A549 (cell line): ENCODE measurements around the gene NLRP1. TPM values are rescaled to one million over a fixed set of nuclear protein-coding genes. Genes with fewer than 3 reads are reported as not detected.
A peak's percentile ranks its signal among the peaks of the same experiment; 100 is the strongest.

Source experiments
- ATAC-seq, 2 experiments: fragments of 200-7000 bp in 1 of 2; fragments of >200 bp in 1 of 2; cut with Nextera tagmentation in 1 of 2; cut with Tn5 transposase in 1 of 2; 3 replicates each; pipeline versions ENCODE4 v1.8.0 to v1.9.1; 2018 to 2020; ENCODE audit warnings: mild to moderate bottlenecking in 1 of 2, moderate library complexity in 1 of 2
- CTCF ChIA-PET: fragments of 300-600 bp; sonication (Branson Sonifier 250); formaldehyde crosslinking; extraction: SDS; loops from one replicate; lab custom pipeline; 2021; ENCODE audit warnings: antibody characterized with exemption, inconsistent platforms; lab: Yijun Ruan, JAX
- POLR2A ChIA-PET: fragments of 350-600 bp; formaldehyde crosslinking; extraction: SDS; loops from one replicate; lab custom pipeline; 2021; ENCODE audit warnings: antibody characterized with exemption, inconsistent platforms; lab: Yijun Ruan, JAX
- DNase-seq, 2 experiments: peaks; one replicate each; pipeline versions ENCODE4 v3.0.0 to v3.0.0-alpha.2; 2011 to 2016; ENCODE audit warnings: low read depth in 1 of 2, low spot score in 1 of 2
- FAIRE-seq: peaks from 2 replicates; lab custom pipeline; 2011; peaks lifted over from hg19 to GRCh38; lab: Jason Lieb, UNC
- H3K27ac ChIP-seq, 2 experiments: fragments of >200 bp; sonication (Bioruptor Twin); formaldehyde crosslinking; 3 replicates each; pipeline ENCODE4 v1.5.1; 2016 to 2017
- H3K4me1 ChIP-seq: fragments of >200 bp; sonication (Bioruptor Twin); formaldehyde crosslinking; 3 replicates; pipeline ENCODE4 v1.6.1; 2016
- H3K4me2 ChIP-seq: fragments of >200 bp; sonication (Bioruptor Twin); formaldehyde crosslinking; 3 replicates; pipeline ENCODE4 v1.6.1; 2016
- H3K4me3 ChIP-seq: fragments of >200 bp; sonication (Bioruptor Twin); formaldehyde crosslinking; 3 replicates; pipeline ENCODE4 v1.5.1; 2016
- H3K9me3 ChIP-seq: fragments of >200 bp; sonication (Bioruptor Twin); formaldehyde crosslinking; 3 replicates; pipeline ENCODE4 v1.6.1; 2016
- BHLHE40 ChIP-seq: IDR thresholded peaks from 2 replicates; pipeline ENCODE4 v1.6.1; 2012; ENCODE audit warnings: low read depth, low read length, inconsistent platforms
- CHD4 ChIP-seq: fragments of 200-600 bp; sonication (generic); IDR thresholded peaks from 2 replicates; pipeline ENCODE4 v1.6.1; 2016; ENCODE audit warnings: antibody characterized with exemption, mild to moderate bottlenecking, borderline replicate concordance
- E2F6 ChIP-seq: IDR thresholded peaks from 2 replicates; pipeline ENCODE4 v1.6.1; 2012; ENCODE audit warnings: low read depth, borderline replicate concordance
- EHF ChIP-seq: fragments of 250-450 bp; sonication (Bioruptor Pico); IDR thresholded peaks from 2 replicates; pipeline ENCODE4 v1.5.0; 2020; ENCODE audit warnings: mild to moderate bottlenecking
- EHMT2 ChIP-seq: fragments of 200-600 bp; sonication (generic); IDR thresholded peaks from 2 replicates; pipeline ENCODE4 v1.6.1; 2016; ENCODE audit warnings: antibody characterized with exemption, low read depth, mild to moderate bottlenecking, moderate library complexity
- ELK1 ChIP-seq: fragments of 150-350 bp; IDR thresholded peaks from 2 replicates; pipeline ENCODE4 v1.6.1; 2014; ENCODE audit warnings: low read depth, mild to moderate bottlenecking, low read length
- EP300 ChIP-seq, 2 experiments: fragments of >200 bp; sonication (Bioruptor Twin); formaldehyde crosslinking; IDR thresholded peaks; 2 replicates in 1 of 2; 3 replicates in 1 of 2; pipeline ENCODE4 v1.6.1; 2016 to 2017
- FOSB ChIP-seq: fragments of 250-450 bp; sonication (Bioruptor Pico); IDR thresholded peaks from 2 replicates; pipeline ENCODE4 v1.5.0; 2020; ENCODE audit warnings: mild to moderate bottlenecking, moderate library complexity
- GATA3 ChIP-seq: IDR thresholded peaks from 2 replicates; pipeline ENCODE4 v1.6.1; 2012; ENCODE audit warnings: borderline replicate concordance
- HDAC2 ChIP-seq: fragments of 200-600 bp; sonication (generic); IDR thresholded peaks from 2 replicates; pipeline ENCODE4 v1.6.1; 2016
- HOXA7 ChIP-seq: fragments of 250-450 bp; sonication (Bioruptor Pico); IDR thresholded peaks from 2 replicates; pipeline ENCODE4 v1.5.0; 2020; ENCODE audit warnings: mild to moderate bottlenecking, moderate library complexity
- JUNB ChIP-seq: fragments of >200 bp; sonication (Bioruptor Twin); formaldehyde crosslinking; IDR thresholded peaks from 2 replicates; pipeline ENCODE4 v1.6.1; 2016
- MAFK ChIP-seq: fragments of 450-650 bp; IDR thresholded peaks from 2 replicates; pipeline ENCODE4 v1.6.1; 2014; ENCODE audit not compliant: partially characterized antibody
- MAZ ChIP-seq: fragments of 150-350 bp; IDR thresholded peaks from 2 replicates; pipeline ENCODE4 v1.6.1; 2014; ENCODE audit warnings: antibody characterized with exemption, low read depth, low read length, borderline replicate concordance
- MYC ChIP-seq: IDR thresholded peaks from 2 replicates; pipeline ENCODE4 v1.6.1; 2012; ENCODE audit warnings: mild to moderate bottlenecking, inconsistent platforms, low read length, improper control_type of control experiment, borderline replicate concordance
- RAD21 ChIP-seq, 2 experiments: fragments of >200 bp in 1 of 2; sonication (Bioruptor Twin) in 1 of 2; formaldehyde crosslinking in 1 of 2; IDR thresholded peaks in 1 of 2; conservative IDR thresholded peaks in 1 of 2; 2 replicates in 1 of 2; 3 replicates in 1 of 2; pipeline ENCODE4 v1.6.1; 2012 to 2018; ENCODE audit warnings: inconsistent platforms in 1 of 2
- RARB ChIP-seq: fragments of 250-450 bp; sonication (Bioruptor Pico); IDR thresholded peaks from 2 replicates; pipeline ENCODE4 v1.8.0; 2021; ENCODE audit warnings: mild to moderate bottlenecking, moderate library complexity
- RCOR1 ChIP-seq: fragments of 150-350 bp; IDR thresholded peaks from 2 replicates; pipeline ENCODE4 v1.6.1; 2014; ENCODE audit warnings: antibody characterized with exemption, low read length, low read depth
- REST ChIP-seq: fragments of 200-600 bp; sonication (generic); IDR thresholded peaks from 2 replicates; pipeline ENCODE4 v1.6.1; 2016; ENCODE audit warnings: antibody characterized with exemption, mild to moderate bottlenecking, moderate library complexity
- RFX5 ChIP-seq: fragments of 450-650 bp; IDR thresholded peaks from 2 replicates; pipeline ENCODE4 v1.7.1; 2014; ENCODE audit warnings: antibody characterized with exemption, mild to moderate bottlenecking, moderate library complexity
- RNF2 ChIP-seq: fragments of 200-600 bp; sonication (generic); IDR thresholded peaks from 2 replicates; pipeline ENCODE4 v1.6.1; 2016; ENCODE audit warnings: low read depth, mild to moderate bottlenecking, antibody characterized with exemption, moderate library complexity, borderline replicate concordance
- SREBF2 ChIP-seq: fragments of 450-650 bp; IDR thresholded peaks from 2 replicates; pipeline ENCODE4 v1.6.1; 2014; ENCODE audit warnings: mild to moderate bottlenecking, moderate library complexity
- TFCP2L1 ChIP-seq: fragments of 250-450 bp; sonication (Bioruptor Pico); IDR thresholded peaks from 2 replicates; pipeline ENCODE4 v1.5.0; 2021; ENCODE audit warnings: mild to moderate bottlenecking
- ZNF302 ChIP-seq: fragments of 250-450 bp; sonication (Bioruptor Pico); IDR thresholded peaks from 2 replicates; pipeline ENCODE4 v1.9.0; 2021; ENCODE audit warnings: inconsistent platforms, mild to moderate bottlenecking, moderate library complexity
- ZSCAN20 ChIP-seq: fragments of 250-450 bp; sonication (Bioruptor Pico); IDR thresholded peaks from 2 replicates; pipeline ENCODE4 v1.8.0; 2022; ENCODE audit warnings: mild to moderate bottlenecking, moderate library complexity
- WGBS: methylation state at CpG from one replicate; pipeline ENCODE4 v1.1.6; 2017; ENCODE audit errors: missing lambda C conversion rate; 5-methylcytosine and 5-hydroxymethylcytosine counted together
- polyA plus RNA-seq, 4 experiments: library from polyadenylated mRNA; depleted of rRNA in 3 of 4; stranded (reverse); fragments of >200 nt; fragmentation: RNase III in 1 of 4; extraction: RNeasy Plus Mini Kit Qiagen cat#74134 plus additional on column Dnase treatment in 1 of 4; gene quantifications; 2 replicates in 3 of 4; 3 replicates in 1 of 4; pipeline ENCODE4 v1.2.3, GENCODE V29; 2011 to 2017

The NLRP1 gene
- polyA plus RNA-seq, 2 of the 4 experiments (the other 2 are of a cell fraction), result 1.1 to 4.4 TPM

GRCh38 chr17:5481451-5481850 is 102.9 kb downstream of the NLRP1 start:
- ATAC-seq, result no peak
- ChIA-PET CTCF (interaction anchor here (0.6 kb wide), 1 partner anchor 52 kb away, joined by 3 read pairs; no protein-coding TSS in a partner anchor), POLR2A (interaction anchor here (1.5 kb wide), 1 partner anchor 13 kb away, joined by 4 read pairs; the partner anchor contains the start of gene DHX33)
- no peak overlapping the region for H3K4me3 ChIP-seq
- no peak for TF ChIP-seq RNF2
- no peak for TF ChIP-seq SREBF2
- no peak for TF ChIP-seq HOXA7 (CRISPR knock-in tag)
- no peak for TF ChIP-seq RFX5
- no peak for TF ChIP-seq EP300 (IDR thresholded peaks at IDR 0.05)
- TF ChIP-seq FOSB (CRISPR knock-in tag), result no peak
- no peak for TF ChIP-seq RAD21 (conservative IDR thresholded peaks at IDR 0.05 in 1 of 2, IDR thresholded peaks at IDR 0.05 in 1 of 2)
- TF ChIP-seq RARB (CRISPR knock-in tag), result no peak
- WGBS, result 97% methylated on average over 4 of the region's 4 CpGs
- peaks cover 8% of the 10 kb centered on the region; the same call in 2 of the 3 replicates for H3K4me1 ChIP-seq
- DNase-seq, result no peak
- no peak overlapping the region for H3K27ac ChIP-seq
- peaks cover 16% of the 10 kb centered on the region; the same call in 2 of the 3 replicates for H3K9me3 ChIP-seq
- no peak overlapping the region for H3K4me2 ChIP-seq
- peak; percentile 7 for FAIRE-seq

- peaks cover 16% of the 10 kb centered on the region; the same call in 2 of the 3 replicates for H3K9me3 ChIP-seq
- TF ChIP-seq FOSB (CRISPR knock-in tag) (no peak), MAFK (no peak), E2F6 (no peak), JUNB (no peak), ZSCAN20 (CRISPR knock-in tag) (no peak), RAD21 (conservative IDR thresholded peaks at IDR 0.05 in 1 of 2, IDR thresholded peaks at IDR 0.05 in 1 of 2) (no peak), CHD4 (no peak), EP300 (IDR thresholded peaks at IDR 0.05) (no peak), EHMT2 (no peak), ZNF302 (CRISPR knock-in tag) (no peak), RCOR1 (no peak), MYC (no peak), RARB (CRISPR knock-in tag) (no peak)
- H3K4me3 ChIP-seq, result no peak overlapping the region
- FAIRE-seq (peak; percentile 59), DNase-seq (no peak), ATAC-seq (no peak)
- POLR2A ChIA-PET, result interaction anchor here (1.5 kb wide), 1 partner anchor 12 kb away, joined by 4 read pairs; the partner anchor contains the start of gene DHX33
- CTCF ChIA-PET, result interaction anchor here (2.5 to 3.5 kb wide), 2 partner anchors 10 to 41 kb away, joined by 8 to 12 read pairs; partner anchors contain the start of gene C1QBP
- H3K27ac ChIP-seq, result no peak overlapping the region
- no peak overlapping the region for H3K4me2 ChIP-seq
- peaks cover 8% of the 10 kb centered on the region; the same call in 2 of the 3 replicates for H3K4me1 ChIP-seq
- WGBS, result 91% methylated on average over 6 of the region's 6 CpGs
Measured at GRCh38 chr17:5480962-5481361, 103.3 kb downstream of the NLRP1 start.

- no peak overlapping the region for H3K4me2 ChIP-seq
- H3K9me3 ChIP-seq, result peaks cover 16% of the 10 kb centered on the region; the same call in 2 of the 3 replicates
- ChIA-PET POLR2A (no interaction called here), CTCF (interaction anchor here (2.5 to 3.5 kb wide), 2 partner anchors 8 to 39 kb away, joined by 8 to 12 read pairs; partner anchors contain the start of gene C1QBP)
- TF ChIP-seq JUNB (no peak), RNF2 (no peak)
- no peak for FAIRE-seq
- DNase-seq, result no peak
- H3K4me3 ChIP-seq, result no peak overlapping the region
- H3K27ac ChIP-seq, result no peak overlapping the region
- 94% methylated on average over 4 of the region's 4 CpGs for WGBS
- ATAC-seq, result no peak
- H3K4me1 ChIP-seq, result no peaks in the 10 kb centered on the region
Measured at GRCh38 chr17:5478992-5479391, 105.3 kb downstream of the NLRP1 start.

GRCh38 chr17:5473906-5474305 is 110.4 kb downstream of the NLRP1 start:
- Histone ChIP-seq H3K4me2 (no peak overlapping the region), H3K27ac (no peak overlapping the region), H3K9me3 (peaks cover 16% of the 10 kb centered on the region; the same call in 2 of the 3 replicates), H3K4me3 (no peak overlapping the region), H3K4me1 (no peaks in the 10 kb centered on the region)
- FAIRE-seq, result no peak
- WGBS, result 91% methylated on average over 2 of the region's 2 CpGs
- no peak for DNase-seq
- POLR2A ChIA-PET, result interaction anchor here (1.6 kb wide), 1 partner anchor 12 kb away, joined by 4 read pairs; the partner anchor contains the start of genes DERL2 and MIS12
- ATAC-seq, result no peak
- CTCF ChIA-PET, result interaction anchor here (1.3 to 3.1 kb wide), 3 partner anchors 10 to 35 kb away, joined by 4 to 14 read pairs (median 7); partner anchors contain the start of genes C1QBP, DERL2 and MIS12
- TF ChIP-seq TFCP2L1 (CRISPR knock-in tag) (no peak), REST (no peak), MAZ (no peak), HDAC2 (no peak), BHLHE40 (no peak), GATA3 (no peak), ELK1 (no peak), MYC (no peak), HOXA7 (CRISPR knock-in tag) (no peak), EHF (no peak)
